HEK293 (cell line): ENCODE data around the gene VLDLR.

Experiments
- CTCF ChIA-PET: fragments of 350-600 bp; formaldehyde crosslinking; extraction: SDS; loops from one replicate; lab custom pipeline; 2021; ENCODE audit warnings: antibody characterized with exemption; lab: Yijun Ruan, JAX
- POLR2A ChIA-PET: fragments of 300-600 bp; formaldehyde crosslinking; extraction: SDS; loops from one replicate; lab custom pipeline; 2020; ENCODE audit warnings: antibody characterized with exemption, inconsistent platforms; lab: Yijun Ruan, JAX
- H3K27ac ChIP-seq: fragments of 200-500 bp; sonication (Bioruptor generic); 2 replicates; pipeline ENCODE4 v1.5.1; 2014; ENCODE audit warnings: low read depth, low read length, control low read depth, inconsistent platforms; ENCODE audit errors: extremely low read depth
- H3K36me3 ChIP-seq, 2 experiments: fragments of 200-500 bp in 1 of 2; sonication (Bioruptor generic) in 1 of 2; 1 replicate in 1 of 2; 2 replicates in 1 of 2; pipeline ENCODE4 v1.5.1; 2014 to 2017; ENCODE audit warnings: inconsistent platforms in 2 of 2, low read length in 2 of 2; ENCODE audit not compliant: control insufficient read depth in 2 of 2, insufficient read depth in 1 of 2
- H3K4me1 ChIP-seq: fragments of 200-500 bp; sonication (Bioruptor generic); 2 replicates; pipeline ENCODE4 v1.5.1; 2014; ENCODE audit warnings: mild to moderate bottlenecking, low read length, inconsistent platforms; ENCODE audit not compliant: control insufficient read depth, insufficient read depth
- H3K4me3 ChIP-seq: 2 replicates; pipeline ENCODE4 v1.5.1; 2011; ENCODE audit warnings: low read depth, mild to moderate bottlenecking, control low read depth, low read length, moderate library complexity
- H3K9me3 ChIP-seq: fragments of 200-500 bp; sonication (Bioruptor generic); 2 replicates; pipeline ENCODE4 v1.5.1; 2014; ENCODE audit warnings: low read depth, low read length, inconsistent platforms; ENCODE audit not compliant: control insufficient read depth, insufficient read depth
- GLIS1 ChIP-seq: fragments of 450-650 bp; formaldehyde crosslinking; IDR thresholded peaks from 2 replicates; pipeline ENCODE4 v1.5.1; 2016; ENCODE audit warnings: missing biosample characterization, missing genetic modification characterization
- KLF7 ChIP-seq: fragments of 450-650 bp; formaldehyde crosslinking; IDR thresholded peaks from 2 replicates; pipeline ENCODE4 v1.5.1; 2016; ENCODE audit warnings: missing biosample characterization, missing genetic modification characterization, borderline replicate concordance
- SCRT1 ChIP-seq: fragments of 450-650 bp; formaldehyde crosslinking; IDR thresholded peaks from 2 replicates; pipeline ENCODE4 v1.5.1; 2016; ENCODE audit warnings: missing biosample characterization, missing genetic modification characterization, borderline replicate concordance
- YY2 ChIP-seq: fragments of 450-650 bp; formaldehyde crosslinking; IDR thresholded peaks from 2 replicates; pipeline ENCODE4 v1.5.1; 2016; ENCODE audit warnings: missing biosample characterization, missing genetic modification characterization
- ZBTB1 ChIP-seq: fragments of 450-650 bp; formaldehyde crosslinking; IDR thresholded peaks from 2 replicates; pipeline ENCODE4 v1.5.1; 2016; ENCODE audit warnings: missing biosample characterization, missing genetic modification characterization
- ZBTB7A ChIP-seq: fragments of 450-650 bp; formaldehyde crosslinking; IDR thresholded peaks from 2 replicates; pipeline ENCODE4 v1.5.1; 2016; ENCODE audit warnings: low read depth, missing biosample characterization, missing genetic modification characterization
- ZNF16 ChIP-seq: fragments of 450-650 bp; formaldehyde crosslinking; IDR thresholded peaks from 2 replicates; pipeline ENCODE4 v1.5.1; 2016; ENCODE audit warnings: low read depth, missing biosample characterization, missing genetic modification characterization
- ZNF266 ChIP-seq: fragments of 450-650 bp; formaldehyde crosslinking; IDR thresholded peaks from 2 replicates; pipeline ENCODE4 v1.5.1; 2016; ENCODE audit warnings: missing biosample characterization, missing genetic modification characterization, low read depth
- ZNF324 ChIP-seq: fragments of 450-650 bp; formaldehyde crosslinking; IDR thresholded peaks from 2 replicates; pipeline ENCODE4 v1.5.1; 2016; ENCODE audit warnings: missing biosample characterization, missing genetic modification characterization
- ZNF558 ChIP-seq: fragments of 450-650 bp; formaldehyde crosslinking; IDR thresholded peaks from 2 replicates; pipeline ENCODE4 v1.5.1; 2016; ENCODE audit warnings: missing biosample characterization, missing genetic modification characterization
- ZNF600 ChIP-seq: fragments of 450-650 bp; formaldehyde crosslinking; IDR thresholded peaks from 2 replicates; pipeline ENCODE4 v1.5.1; 2016; ENCODE audit warnings: missing biosample characterization, missing genetic modification characterization
- ZNF621 ChIP-seq: fragments of 450-650 bp; formaldehyde crosslinking; IDR thresholded peaks from 2 replicates; pipeline ENCODE4 v1.5.1; 2017; ENCODE audit warnings: missing biosample characterization, missing genetic modification characterization
- ZNF626 ChIP-seq: fragments of 450-650 bp; sonication (Bioruptor Pico); formaldehyde crosslinking; IDR thresholded peaks from 2 replicates; pipeline ENCODE4 v1.5.1; 2018; ENCODE audit warnings: missing biosample characterization, missing genetic modification characterization, inconsistent platforms
- ZNF654 ChIP-seq: fragments of 450-650 bp; formaldehyde crosslinking; IDR thresholded peaks from 2 replicates; pipeline ENCODE4 v1.5.1; 2016; ENCODE audit warnings: low read depth, missing biosample characterization, missing genetic modification characterization
- ZNF677 ChIP-seq: fragments of 450-650 bp; IDR thresholded peaks from 2 replicates; pipeline ENCODE4 v1.5.0; 2018; ENCODE audit warnings: missing biosample characterization, mild to moderate bottlenecking, missing genetic modification characterization, moderate library complexity
- ZNF701 ChIP-seq: fragments of 450-650 bp; formaldehyde crosslinking; IDR thresholded peaks from 2 replicates; pipeline ENCODE4 v1.5.1; 2016; ENCODE audit warnings: missing biosample characterization, missing genetic modification characterization
- ZNF747 ChIP-seq: fragments of 450-650 bp; formaldehyde crosslinking; IDR thresholded peaks from 2 replicates; pipeline ENCODE4 v1.5.1; 2016; ENCODE audit warnings: missing biosample characterization, missing genetic modification characterization
- ZNF837 ChIP-seq: fragments of 450-650 bp; formaldehyde crosslinking; IDR thresholded peaks from 2 replicates; pipeline ENCODE4 v1.5.1; 2016; ENCODE audit warnings: missing biosample characterization, missing genetic modification characterization
- ZSCAN23 ChIP-seq: fragments of 450-650 bp; formaldehyde crosslinking; IDR thresholded peaks from 2 replicates; pipeline ENCODE4 v1.5.1; 2016; ENCODE audit warnings: missing biosample characterization, missing genetic modification characterization
- TF ChIP-seq, protein P1 (sequence below): fragments of 450-650 bp; formaldehyde crosslinking; IDR thresholded peaks from 2 replicates; pipeline ENCODE4 v1.5.1; 2016; ENCODE audit warnings: missing biosample characterization, missing genetic modification characterization
- TF ChIP-seq, protein P2 (sequence below): fragments of 450-650 bp; formaldehyde crosslinking; IDR thresholded peaks from 2 replicates; pipeline ENCODE4 v1.5.1; 2016; ENCODE audit warnings: missing biosample characterization, missing genetic modification characterization
- TF ChIP-seq, protein P3 (sequence below): fragments of 450-650 bp; IDR thresholded peaks from 2 replicates; pipeline ENCODE4 v1.5.1; 2018; ENCODE audit warnings: missing biosample characterization, missing genetic modification characterization
- TF ChIP-seq, protein P4 (sequence below): fragments of 450-650 bp; formaldehyde crosslinking; IDR thresholded peaks from 2 replicates; pipeline ENCODE4 v1.5.1; 2016; ENCODE audit warnings: missing biosample characterization, missing genetic modification characterization
- TF ChIP-seq, protein P5 (sequence below): fragments of 450-650 bp; formaldehyde crosslinking; IDR thresholded peaks from 2 replicates; pipeline ENCODE4 v1.5.1; 2017; ENCODE audit warnings: missing biosample characterization, missing genetic modification characterization

Gene VLDLR

DNA sequence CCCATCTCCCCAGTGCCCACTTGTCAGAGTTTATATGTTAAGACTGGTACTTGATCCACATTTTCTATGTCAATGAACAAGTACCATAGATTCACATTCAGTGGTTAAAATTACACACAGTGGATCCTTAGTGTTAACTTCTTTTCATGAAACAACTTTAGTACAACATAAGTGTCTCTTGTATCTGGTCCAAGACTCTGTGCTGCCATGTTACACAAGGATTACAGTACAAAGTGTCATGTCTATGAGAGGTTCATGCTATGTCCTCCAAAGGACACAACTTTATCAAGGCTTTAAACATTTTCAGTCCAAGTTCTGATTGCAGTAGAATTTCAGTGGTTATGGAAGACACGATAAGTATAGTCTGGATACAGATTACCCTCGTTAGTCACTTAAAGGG is 13.3 kb upstream of the VLDLR start:
- no peak for TF ChIP-seq ZNF677
- TF ChIP-seq, protein P1, sequence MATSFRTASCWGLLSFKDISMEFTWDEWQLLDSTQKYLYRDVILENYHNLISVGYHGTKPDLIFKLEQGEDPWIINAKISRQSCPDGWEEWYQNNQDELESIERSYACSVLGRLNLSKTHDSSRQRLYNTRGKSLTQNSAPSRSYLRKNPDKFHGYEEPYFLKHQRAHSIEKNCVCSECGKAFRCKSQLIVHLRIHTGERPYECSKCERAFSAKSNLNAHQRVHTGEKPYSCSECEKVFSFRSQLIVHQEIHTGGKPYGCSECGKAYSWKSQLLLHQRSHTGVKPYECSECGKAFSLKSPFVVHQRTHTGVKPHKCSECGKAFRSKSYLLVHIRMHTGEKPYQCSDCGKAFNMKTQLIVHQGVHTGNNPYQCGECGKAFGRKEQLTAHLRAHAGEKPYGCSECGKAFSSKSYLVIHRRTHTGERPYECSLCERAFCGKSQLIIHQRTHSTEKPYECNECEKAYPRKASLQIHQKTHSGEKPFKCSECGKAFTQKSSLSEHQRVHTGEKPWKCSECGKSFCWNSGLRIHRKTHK (tag by site-specific recombination), result no peak
- no peak for TF ChIP-seq ZNF747 (tag by site-specific recombination)
- TF ChIP-seq, protein P2, sequence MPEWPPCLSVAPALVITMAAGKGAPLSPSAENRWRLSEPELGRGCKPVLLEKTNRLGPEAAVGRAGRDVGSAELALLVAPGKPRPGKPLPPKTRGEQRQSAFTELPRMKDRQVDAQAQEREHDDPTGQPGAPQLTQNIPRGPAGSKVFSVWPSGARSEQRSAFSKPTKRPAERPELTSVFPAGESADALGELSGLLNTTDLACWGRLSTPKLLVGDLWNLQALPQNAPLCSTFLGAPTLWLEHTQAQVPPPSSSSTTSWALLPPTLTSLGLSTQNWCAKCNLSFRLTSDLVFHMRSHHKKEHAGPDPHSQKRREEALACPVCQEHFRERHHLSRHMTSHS (tag by site-specific recombination), result no peak
- no peak for TF ChIP-seq ZNF324
- TF ChIP-seq SCRT1, result no peak
- TF ChIP-seq ZBTB7A (tag by site-specific recombination), result no peak
- TF ChIP-seq GLIS1 (tag by site-specific recombination), result no peak
- no peak for TF ChIP-seq YY2 (tag by site-specific recombination)
- TF ChIP-seq ZNF16, result no peak
- TF ChIP-seq ZNF837 (tag by site-specific recombination), result no peak
- TF ChIP-seq, protein P3, sequence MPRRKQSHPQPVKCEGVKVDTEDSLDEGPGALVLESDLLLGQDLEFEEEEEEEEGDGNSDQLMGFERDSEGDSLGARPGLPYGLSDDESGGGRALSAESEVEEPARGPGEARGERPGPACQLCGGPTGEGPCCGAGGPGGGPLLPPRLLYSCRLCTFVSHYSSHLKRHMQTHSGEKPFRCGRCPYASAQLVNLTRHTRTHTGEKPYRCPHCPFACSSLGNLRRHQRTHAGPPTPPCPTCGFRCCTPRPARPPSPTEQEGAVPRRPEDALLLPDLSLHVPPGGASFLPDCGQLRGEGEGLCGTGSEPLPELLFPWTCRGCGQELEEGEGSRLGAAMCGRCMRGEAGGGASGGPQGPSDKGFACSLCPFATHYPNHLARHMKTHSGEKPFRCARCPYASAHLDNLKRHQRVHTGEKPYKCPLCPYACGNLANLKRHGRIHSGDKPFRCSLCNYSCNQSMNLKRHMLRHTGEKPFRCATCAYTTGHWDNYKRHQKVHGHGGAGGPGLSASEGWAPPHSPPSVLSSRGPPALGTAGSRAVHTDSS (tag by site-specific recombination), result no peak
- TF ChIP-seq ZNF654 (tag by site-specific recombination), result no peak
- Histone ChIP-seq H3K9me3 (no peaks in the 10 kb centered on the region), H3K36me3 (no peaks in the 10 kb centered on the region), H3K4me1 (no peaks in the 10 kb centered on the region; the same call in 1 of the 2 replicates), H3K4me3 (no peak overlapping the region), H3K27ac (no peak overlapping the region)
- POLR2A ChIA-PET, result no interaction called here
- CTCF ChIA-PET, result interaction anchor here (0.6 kb wide), 1 partner anchor 117 kb away, joined by 4 read pairs; no protein-coding TSS in a partner anchor

DNA sequence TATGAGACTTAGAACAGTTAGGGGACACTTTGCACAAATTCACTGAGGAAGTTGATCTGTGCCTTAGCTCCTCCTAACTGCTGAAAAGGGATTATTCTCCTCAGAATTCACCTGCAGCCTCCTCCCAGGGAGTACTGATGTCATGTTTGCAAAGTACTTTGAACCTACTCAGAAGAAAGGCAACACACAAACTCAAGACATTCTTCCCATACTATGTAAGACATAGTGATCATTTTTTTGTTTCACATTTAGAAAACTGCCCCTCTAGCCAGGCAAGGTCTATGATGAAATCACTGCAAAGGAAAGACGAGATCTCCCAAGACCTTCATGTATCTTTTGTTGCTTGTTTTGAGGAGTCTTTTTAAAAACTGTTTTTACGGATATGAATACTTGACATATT is 10.6 kb upstream of the VLDLR start:
- H3K4me1 ChIP-seq, result 0 out of 2 replicates have a peak, but pooled peaks cover 3% of the 10 kb centered on the region

DNA sequence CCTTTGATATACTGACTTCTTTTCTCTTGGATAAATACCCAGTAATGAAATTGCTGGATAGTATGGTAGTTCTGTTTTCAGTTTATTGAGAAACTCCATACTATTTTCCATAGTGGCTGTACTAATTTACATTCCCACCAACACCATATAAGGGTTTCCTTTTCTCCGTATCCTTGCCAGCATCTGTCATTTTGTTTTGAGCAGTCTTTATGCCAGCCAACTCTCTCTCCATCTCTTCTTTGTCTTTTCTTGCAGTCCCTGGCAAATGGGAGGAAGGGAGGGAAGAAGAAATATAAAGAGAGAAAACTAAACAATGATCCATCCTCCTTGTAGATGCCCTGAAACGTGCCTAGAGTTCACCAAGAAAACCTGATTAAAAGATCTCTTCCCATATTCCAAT is 9.6 kb upstream of the VLDLR start:
- ChIA-PET POLR2A (no interaction called here), CTCF (interaction anchor here (0.6 kb wide), 1 partner anchor 226 kb away, joined by 3 read pairs; no protein-coding TSS in a partner anchor)

More for the DNA sequence above, 10.6 kb upstream of the VLDLR start:
- no peaks in the 10 kb centered on the region for H3K36me3 ChIP-seq
- TF ChIP-seq ZNF266 (tag by site-specific recombination) (no peak), ZNF558 (tag by site-specific recombination) (no peak), ZNF701 (tag by site-specific recombination) (no peak)
- TF ChIP-seq, all 188 proteins: peak for 0
- Histone ChIP-seq H3K4me3 (no peak overlapping the region), H3K9me3 (no peaks in the 10 kb centered on the region), H3K27ac (no peak overlapping the region)
- POLR2A ChIA-PET, result interaction anchor here (0.6 kb wide), 1 partner anchor 17 kb away, joined by 3 read pairs; no protein-coding TSS in a partner anchor
- CTCF ChIA-PET, result interaction anchor here (0.6 to 0.7 kb wide), 2 partner anchors 9 to 1006 kb away, joined by 3 to 4 read pairs; no protein-coding TSS in a partner anchor

More for the DNA sequence above, 9.6 kb upstream of the VLDLR start:
- 0 out of 2 replicates have a peak, but pooled peaks cover 3% of the 10 kb centered on the region for H3K4me1 ChIP-seq
- H3K36me3 ChIP-seq, result no peaks in the 10 kb centered on the region
- H3K9me3 ChIP-seq, result no peaks in the 10 kb centered on the region
- no peak for TF ChIP-seq KLF7 (tag by site-specific recombination)
- TF ChIP-seq, protein P4, sequence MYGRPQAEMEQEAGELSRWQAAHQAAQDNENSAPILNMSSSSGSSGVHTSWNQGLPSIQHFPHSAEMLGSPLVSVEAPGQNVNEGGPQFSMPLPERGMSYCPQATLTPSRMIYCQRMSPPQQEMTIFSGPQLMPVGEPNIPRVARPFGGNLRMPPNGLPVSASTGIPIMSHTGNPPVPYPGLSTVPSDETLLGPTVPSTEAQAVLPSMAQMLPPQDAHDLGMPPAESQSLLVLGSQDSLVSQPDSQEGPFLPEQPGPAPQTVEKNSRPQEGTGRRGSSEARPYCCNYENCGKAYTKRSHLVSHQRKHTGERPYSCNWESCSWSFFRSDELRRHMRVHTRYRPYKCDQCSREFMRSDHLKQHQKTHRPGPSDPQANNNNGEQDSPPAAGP (tag by site-specific recombination), result no peak
- TF ChIP-seq ZSCAN23 (tag by site-specific recombination), result no peak
- no peak for TF ChIP-seq ZNF600 (tag by site-specific recombination)
- no peak for TF ChIP-seq ZBTB1 (tag by site-specific recombination)
- no peak for TF ChIP-seq ZNF621 (tag by site-specific recombination)
- no peak for TF ChIP-seq ZNF626 (tag by site-specific recombination)
- TF ChIP-seq, protein P5, sequence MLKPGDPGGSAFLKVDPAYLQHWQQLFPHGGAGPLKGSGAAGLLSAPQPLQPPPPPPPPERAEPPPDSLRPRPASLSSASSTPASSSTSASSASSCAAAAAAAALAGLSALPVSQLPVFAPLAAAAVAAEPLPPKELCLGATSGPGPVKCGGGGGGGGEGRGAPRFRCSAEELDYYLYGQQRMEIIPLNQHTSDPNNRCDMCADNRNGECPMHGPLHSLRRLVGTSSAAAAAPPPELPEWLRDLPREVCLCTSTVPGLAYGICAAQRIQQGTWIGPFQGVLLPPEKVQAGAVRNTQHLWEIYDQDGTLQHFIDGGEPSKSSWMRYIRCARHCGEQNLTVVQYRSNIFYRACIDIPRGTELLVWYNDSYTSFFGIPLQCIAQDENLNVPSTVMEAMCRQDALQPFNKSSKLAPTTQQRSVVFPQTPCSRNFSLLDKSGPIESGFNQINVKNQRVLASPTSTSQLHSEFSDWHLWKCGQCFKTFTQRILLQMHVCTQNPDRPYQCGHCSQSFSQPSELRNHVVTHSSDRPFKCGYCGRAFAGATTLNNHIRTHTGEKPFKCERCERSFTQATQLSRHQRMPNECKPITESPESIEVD (tag by site-specific recombination), result no peak
- no peak overlapping the region for H3K27ac ChIP-seq
- no peak overlapping the region for H3K4me3 ChIP-seq
